ENCODE results near the gene RREB1.

Gene RREB1

GRCh38 chr6:7127680-7128079 is 19.9 kb downstream of the RREB1 start:
- DNase-seq, result no peak

- DNase-seq, result no peak
These were observed 21.6 kb downstream of the RREB1 start for GRCh38 chr6:7129360-7129759.

- peak; percentile 76 for DNase-seq
These were observed 22.2 kb downstream of the RREB1 start for GRCh38 chr6:7129784-7130569.

- no peak for DNase-seq
These were observed 23.6 kb downstream of the RREB1 start for GRCh38 chr6:7131390-7131789.

GRCh38 chr6:7132398-7133035 is 24.8 kb downstream of the RREB1 start:
- DNase-seq, result peak; percentile 92

GRCh38 chr6:7134999-7135745 is 27.4 kb downstream of the RREB1 start:
- no peak for DNase-seq

GRCh38 chr6:7135755-7136154 is 28.0 kb downstream of the RREB1 start:
- DNase-seq, result no peak

- DNase-seq, result no peak
These were observed 29.1 kb downstream of the RREB1 start for GRCh38 chr6:7136859-7137334.

- no peak for DNase-seq
These were observed 29.7 kb downstream of the RREB1 start for GRCh38 chr6:7137335-7138045.

GRCh38 chr6:7138046-7138531 is 30.3 kb downstream of the RREB1 start:
- no peak for DNase-seq

- DNase-seq, result peak; percentile 99
These were observed 31.2 kb downstream of the RREB1 start for GRCh38 chr6:7138921-7139358.

- DNase-seq, result no peak
These were observed 32.2 kb downstream of the RREB1 start for GRCh38 chr6:7139835-7140470.

- DNase-seq, result peak; percentile 77
These were observed 33.0 kb downstream of the RREB1 start for GRCh38 chr6:7140631-7141378.

- DNase-seq, result no peak
These were observed 34.6 kb downstream of the RREB1 start for GRCh38 chr6:7142228-7142801.

GRCh38 chr6:7142918-7143475 is 35.2 kb downstream of the RREB1 start:
- DNase-seq, result peak; percentile 99

GRCh38 chr6:7143476-7143974 is 35.8 kb downstream of the RREB1 start:
- DNase-seq, result no peak

GRCh38 chr6:7144872-7145584 is 37.3 kb downstream of the RREB1 start:
- peak; percentile 41 for DNase-seq

- no peak for DNase-seq
These were observed 37.8 kb downstream of the RREB1 start for GRCh38 chr6:7145585-7145884.

GRCh38 chr6:7145885-7146828 is 38.4 kb downstream of the RREB1 start:
- peak; percentile 86 for DNase-seq
